Mammary epithelial cell (primary cell): Measurements from ENCODE around the gene UVSSA.

Source experiments
- EZH2 ChIP-seq: IDR thresholded peaks from 2 replicates; pipeline ENCODE4 v1.6.1; 2012; ENCODE audit warnings: low read length, inconsistent platforms, borderline replicate concordance
- TF ChIP-seq, protein P1 (sequence below), 2 donors: IDR thresholded peaks in 1 of 2; conservative IDR thresholded peaks in 1 of 2; 2 replicates each; pipeline ENCODE4 v1.5.1; 2011 to 2012; ENCODE audit warnings: inconsistent platforms in 2 of 2, low read length in 2 of 2, mild to moderate bottlenecking in 2 of 2, control low read depth in 1 of 2, low read depth in 1 of 2; ENCODE audit not compliant: insufficient read depth in 1 of 2; ENCODE audit errors: extremely low read depth in 1 of 2

DNA sequence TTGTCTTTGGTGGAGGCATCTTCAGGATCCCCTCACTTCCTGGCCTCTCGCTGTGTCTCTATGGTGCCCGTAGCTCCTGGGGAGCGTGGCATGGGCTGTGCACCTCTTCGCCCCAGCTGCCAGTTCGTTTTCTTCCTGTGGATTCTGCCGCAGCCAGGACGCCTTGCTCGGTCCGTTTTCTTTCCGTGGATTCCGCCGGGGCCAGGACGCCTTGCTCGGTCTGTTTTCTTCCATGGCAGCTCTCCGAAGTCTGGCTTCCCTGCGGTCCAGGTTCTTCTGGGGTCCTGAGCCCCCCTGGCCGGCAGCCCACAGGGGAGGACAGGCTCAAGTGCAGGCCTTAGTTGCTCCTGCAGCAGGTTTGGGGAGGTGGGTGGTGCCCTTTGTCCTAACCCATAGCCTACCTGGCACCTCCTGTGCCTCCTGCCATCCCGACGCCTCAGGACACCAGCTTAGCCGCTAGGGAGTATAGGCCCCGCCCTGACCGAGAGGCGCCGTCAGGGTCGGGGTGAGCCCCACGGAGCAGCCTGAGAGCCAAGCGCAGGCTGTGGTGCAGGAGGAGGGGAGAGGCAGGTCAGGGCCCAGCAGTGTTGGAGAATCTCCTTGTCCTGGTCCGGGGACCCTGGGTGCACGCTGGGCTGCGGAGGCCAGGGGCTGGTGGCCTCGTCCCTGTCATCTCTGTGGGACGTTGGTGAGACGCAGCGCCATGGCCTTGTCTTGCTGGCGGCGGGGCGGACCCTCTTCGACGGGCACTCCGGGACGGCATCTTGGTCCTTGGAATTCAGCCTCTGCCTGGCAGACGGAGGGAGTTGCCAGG, 27.1 kb downstream of the UVSSA start:
- TF ChIP-seq, protein P1, sequence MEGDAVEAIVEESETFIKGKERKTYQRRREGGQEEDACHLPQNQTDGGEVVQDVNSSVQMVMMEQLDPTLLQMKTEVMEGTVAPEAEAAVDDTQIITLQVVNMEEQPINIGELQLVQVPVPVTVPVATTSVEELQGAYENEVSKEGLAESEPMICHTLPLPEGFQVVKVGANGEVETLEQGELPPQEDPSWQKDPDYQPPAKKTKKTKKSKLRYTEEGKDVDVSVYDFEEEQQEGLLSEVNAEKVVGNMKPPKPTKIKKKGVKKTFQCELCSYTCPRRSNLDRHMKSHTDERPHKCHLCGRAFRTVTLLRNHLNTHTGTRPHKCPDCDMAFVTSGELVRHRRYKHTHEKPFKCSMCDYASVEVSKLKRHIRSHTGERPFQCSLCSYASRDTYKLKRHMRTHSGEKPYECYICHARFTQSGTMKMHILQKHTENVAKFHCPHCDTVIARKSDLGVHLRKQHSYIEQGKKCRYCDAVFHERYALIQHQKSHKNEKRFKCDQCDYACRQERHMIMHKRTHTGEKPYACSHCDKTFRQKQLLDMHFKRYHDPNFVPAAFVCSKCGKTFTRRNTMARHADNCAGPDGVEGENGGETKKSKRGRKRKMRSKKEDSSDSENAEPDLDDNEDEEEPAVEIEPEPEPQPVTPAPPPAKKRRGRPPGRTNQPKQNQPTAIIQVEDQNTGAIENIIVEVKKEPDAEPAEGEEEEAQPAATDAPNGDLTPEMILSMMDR (conservative IDR thresholded peaks at IDR 0.05 in 1 of 2, IDR thresholded peaks at IDR 0.05 in 1 of 2; ENCODE audit: extremely low read depth in 1 of 2, insufficient read depth in 1 of 2, low read depth in 1 of 2, low read length in 2 of 2), result no peak
- no peak for TF ChIP-seq EZH2
